HEK293 (cell line): Measurements from ENCODE around the gene ABR.

ENCODE experiments used
- CTCF ChIA-PET: fragments of 350-600 bp; formaldehyde crosslinking; extraction: SDS; loops from one replicate; lab custom pipeline; 2021; ENCODE audit warnings: antibody characterized with exemption; lab: Yijun Ruan, JAX
- POLR2A ChIA-PET: fragments of 300-600 bp; formaldehyde crosslinking; extraction: SDS; loops from one replicate; lab custom pipeline; 2020; ENCODE audit warnings: antibody characterized with exemption, inconsistent platforms; lab: Yijun Ruan, JAX
- H3K27ac ChIP-seq: fragments of 200-500 bp; sonication (Bioruptor generic); 2 replicates; pipeline ENCODE4 v1.5.1; 2014; ENCODE audit warnings: low read depth, low read length, control low read depth, inconsistent platforms; ENCODE audit errors: extremely low read depth
- H3K36me3 ChIP-seq, 2 experiments: fragments of 200-500 bp in 1 of 2; sonication (Bioruptor generic) in 1 of 2; 1 replicate in 1 of 2; 2 replicates in 1 of 2; pipeline ENCODE4 v1.5.1; 2014 to 2017; ENCODE audit warnings: inconsistent platforms in 2 of 2, low read length in 2 of 2; ENCODE audit not compliant: control insufficient read depth in 2 of 2, insufficient read depth in 1 of 2
- H3K4me1 ChIP-seq: fragments of 200-500 bp; sonication (Bioruptor generic); 2 replicates; pipeline ENCODE4 v1.5.1; 2014; ENCODE audit warnings: mild to moderate bottlenecking, low read length, inconsistent platforms; ENCODE audit not compliant: control insufficient read depth, insufficient read depth
- H3K4me3 ChIP-seq: 2 replicates; pipeline ENCODE4 v1.5.1; 2011; ENCODE audit warnings: low read depth, mild to moderate bottlenecking, control low read depth, low read length, moderate library complexity
- H3K9me3 ChIP-seq: fragments of 200-500 bp; sonication (Bioruptor generic); 2 replicates; pipeline ENCODE4 v1.5.1; 2014; ENCODE audit warnings: low read depth, low read length, inconsistent platforms; ENCODE audit not compliant: control insufficient read depth, insufficient read depth
- GLI4 ChIP-seq: fragments of 450-650 bp; formaldehyde crosslinking; IDR thresholded peaks from 2 replicates; pipeline ENCODE4 v1.5.1; 2016; ENCODE audit warnings: missing biosample characterization, missing genetic modification characterization
- GLIS1 ChIP-seq: fragments of 450-650 bp; formaldehyde crosslinking; IDR thresholded peaks from 2 replicates; pipeline ENCODE4 v1.5.1; 2016; ENCODE audit warnings: missing biosample characterization, missing genetic modification characterization
- HOXC10 ChIP-seq: sonication (generic); formaldehyde crosslinking; IDR thresholded peaks from 2 replicates; pipeline ENCODE4 v1.8.1; 2023; ENCODE audit warnings: mild to moderate bottlenecking, missing genetic modification reagents
- SCRT1 ChIP-seq: fragments of 450-650 bp; formaldehyde crosslinking; IDR thresholded peaks from 2 replicates; pipeline ENCODE4 v1.5.1; 2016; ENCODE audit warnings: missing biosample characterization, missing genetic modification characterization, borderline replicate concordance
- SP3 ChIP-seq: fragments of 450-650 bp; formaldehyde crosslinking; IDR thresholded peaks from 2 replicates; pipeline ENCODE4 v1.5.1; 2016; ENCODE audit warnings: missing biosample characterization, missing genetic modification characterization
- ZFP3 ChIP-seq: fragments of 450-650 bp; formaldehyde crosslinking; IDR thresholded peaks from 2 replicates; pipeline ENCODE4 v1.5.1; 2016; ENCODE audit warnings: low read depth, missing biosample characterization, missing genetic modification characterization
- ZIC2 ChIP-seq: fragments of 450-650 bp; formaldehyde crosslinking; IDR thresholded peaks from 2 replicates; pipeline ENCODE4 v1.5.1; 2016; ENCODE audit warnings: missing biosample characterization, missing genetic modification characterization
- ZNF138 ChIP-seq: fragments of 450-650 bp; formaldehyde crosslinking; IDR thresholded peaks from 2 replicates; pipeline ENCODE4 v1.5.1; 2016; ENCODE audit warnings: missing biosample characterization, missing genetic modification characterization, borderline replicate concordance
- ZNF157 ChIP-seq: fragments of 450-650 bp; formaldehyde crosslinking; IDR thresholded peaks from 2 replicates; pipeline ENCODE4 v1.5.1; 2016; ENCODE audit warnings: missing biosample characterization, missing genetic modification characterization
- ZNF23 ChIP-seq: fragments of 450-650 bp; formaldehyde crosslinking; IDR thresholded peaks from 2 replicates; pipeline ENCODE4 v1.5.1; 2016; ENCODE audit warnings: missing biosample characterization, missing genetic modification characterization, borderline replicate concordance
- ZNF341 ChIP-seq: fragments of 450-650 bp; formaldehyde crosslinking; IDR thresholded peaks from 2 replicates; pipeline ENCODE4; 2016; ENCODE audit warnings: low read depth, missing biosample characterization, missing genetic modification characterization
- ZNF37A ChIP-seq: fragments of 450-650 bp; IDR thresholded peaks from 2 replicates; pipeline ENCODE4 v1.5.1; 2018; ENCODE audit warnings: missing biosample characterization, missing genetic modification characterization
- ZNF416 ChIP-seq: fragments of 450-650 bp; formaldehyde crosslinking; IDR thresholded peaks from 2 replicates; pipeline ENCODE4 v1.5.1; 2016; ENCODE audit warnings: missing biosample characterization, missing genetic modification characterization
- ZNF423 ChIP-seq: fragments of 450-650 bp; formaldehyde crosslinking; IDR thresholded peaks from 2 replicates; pipeline ENCODE4 v1.5.1; 2016; ENCODE audit warnings: missing biosample characterization, missing genetic modification characterization
- ZNF473 ChIP-seq: fragments of 450-650 bp; formaldehyde crosslinking; IDR thresholded peaks from 2 replicates; pipeline ENCODE4 v1.5.1; 2017; ENCODE audit warnings: missing biosample characterization, missing genetic modification characterization
- ZNF585B ChIP-seq: fragments of 450-650 bp; formaldehyde crosslinking; IDR thresholded peaks from 2 replicates; pipeline ENCODE4 v1.5.1; 2016; ENCODE audit warnings: missing biosample characterization, missing genetic modification characterization
- ZNF747 ChIP-seq: fragments of 450-650 bp; formaldehyde crosslinking; IDR thresholded peaks from 2 replicates; pipeline ENCODE4 v1.5.1; 2016; ENCODE audit warnings: missing biosample characterization, missing genetic modification characterization
- ZNF785 ChIP-seq: fragments of 450-650 bp; formaldehyde crosslinking; IDR thresholded peaks from 2 replicates; pipeline ENCODE4 v1.5.1; 2016; ENCODE audit warnings: missing biosample characterization, missing genetic modification characterization
- TF ChIP-seq, protein P1 (sequence below): fragments of 450-650 bp; formaldehyde crosslinking; IDR thresholded peaks from 2 replicates; pipeline ENCODE4 v1.5.1; 2017; ENCODE audit warnings: missing biosample characterization, missing genetic modification characterization
- TF ChIP-seq, protein P2 (sequence below): fragments of 450-650 bp; formaldehyde crosslinking; IDR thresholded peaks from 2 replicates; pipeline ENCODE4 v1.5.1; 2016; ENCODE audit warnings: missing biosample characterization, missing genetic modification characterization
- TF ChIP-seq, protein P3 (sequence below): fragments of 450-650 bp; formaldehyde crosslinking; IDR thresholded peaks from 2 replicates; pipeline ENCODE4 v1.5.1; 2017; ENCODE audit warnings: missing biosample characterization, mild to moderate bottlenecking, missing genetic modification characterization, moderate library complexity
- TF ChIP-seq, protein P4 (sequence below): fragments of 450-650 bp; formaldehyde crosslinking; IDR thresholded peaks from 2 replicates; pipeline ENCODE4 v1.5.1; 2016; ENCODE audit warnings: missing biosample characterization, missing genetic modification characterization, low read depth
- TF ChIP-seq, protein P5 (sequence below): fragments of 450-650 bp; IDR thresholded peaks from 2 replicates; pipeline ENCODE4 v1.5.1; 2018; ENCODE audit warnings: missing biosample characterization, missing genetic modification characterization
- TF ChIP-seq, protein P6 (sequence below): fragments of 450-650 bp; formaldehyde crosslinking; IDR thresholded peaks from 2 replicates; pipeline ENCODE4 v1.5.1; 2016; ENCODE audit warnings: missing biosample characterization, missing genetic modification characterization

Gene ABR

DNA sequence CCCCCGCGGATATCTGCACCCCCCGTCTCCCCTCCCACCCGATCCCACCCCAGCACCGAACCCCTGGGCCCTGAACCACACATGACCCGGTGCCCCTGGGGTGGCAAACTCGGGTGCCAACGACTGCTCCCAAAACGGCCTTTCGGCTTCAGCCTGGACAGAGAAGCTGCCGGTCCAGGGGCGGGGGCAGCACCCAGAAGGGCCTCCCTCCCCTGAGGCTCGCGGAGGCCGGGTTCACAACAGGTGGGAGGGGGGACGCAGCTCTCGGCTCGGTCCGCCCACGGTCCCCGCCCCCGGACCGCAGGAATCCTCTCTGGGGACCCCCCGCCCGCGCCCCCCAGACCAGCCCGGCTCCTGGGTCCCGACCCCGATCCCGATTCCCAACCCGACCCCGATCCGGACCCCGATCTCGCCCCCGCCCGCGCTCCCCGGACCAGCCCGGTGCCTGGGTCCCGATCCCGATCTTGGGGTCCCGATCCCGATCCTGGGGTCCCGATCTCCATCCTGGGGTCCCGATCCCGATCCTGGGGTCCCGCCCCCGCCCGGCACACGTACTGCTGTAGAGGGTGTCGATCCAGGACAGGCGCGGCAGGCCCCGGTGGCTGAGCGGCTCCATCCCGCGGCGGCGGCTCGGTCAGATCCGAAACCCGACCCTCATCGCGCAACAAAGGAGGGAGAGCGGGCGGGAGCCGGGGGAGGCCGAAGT, 516 bp downstream of the ABR start:
- Histone ChIP-seq H3K9me3 (no peaks in the 10 kb centered on the region), H3K27ac (no peak overlapping the region), H3K4me3 (peak overlapping the region; percentile 72), H3K36me3 (peaks cover 0 to 7% of the 10 kb centered on the region in 2 experiments; a peak in 1 of 3 replicates), H3K4me1 (peaks cover 16% of the 10 kb centered on the region)
- ChIA-PET CTCF (interaction anchor here (1.2 to 1.9 kb wide), 2 partner anchors 8 to 57 kb away, joined by 7 to 8 read pairs; no protein-coding TSS in a partner anchor), POLR2A (interaction anchor here (1.7 kb wide), 1 partner anchor 64 kb away, joined by 5 read pairs; no protein-coding TSS in a partner anchor)
- 0 out of 2 replicates have a peak, but pooled peaks have one; percentile 44 for TF ChIP-seq SP3
- TF ChIP-seq ZNF157 (tag by site-specific recombination): no peak
- TF ChIP-seq, protein P1, sequence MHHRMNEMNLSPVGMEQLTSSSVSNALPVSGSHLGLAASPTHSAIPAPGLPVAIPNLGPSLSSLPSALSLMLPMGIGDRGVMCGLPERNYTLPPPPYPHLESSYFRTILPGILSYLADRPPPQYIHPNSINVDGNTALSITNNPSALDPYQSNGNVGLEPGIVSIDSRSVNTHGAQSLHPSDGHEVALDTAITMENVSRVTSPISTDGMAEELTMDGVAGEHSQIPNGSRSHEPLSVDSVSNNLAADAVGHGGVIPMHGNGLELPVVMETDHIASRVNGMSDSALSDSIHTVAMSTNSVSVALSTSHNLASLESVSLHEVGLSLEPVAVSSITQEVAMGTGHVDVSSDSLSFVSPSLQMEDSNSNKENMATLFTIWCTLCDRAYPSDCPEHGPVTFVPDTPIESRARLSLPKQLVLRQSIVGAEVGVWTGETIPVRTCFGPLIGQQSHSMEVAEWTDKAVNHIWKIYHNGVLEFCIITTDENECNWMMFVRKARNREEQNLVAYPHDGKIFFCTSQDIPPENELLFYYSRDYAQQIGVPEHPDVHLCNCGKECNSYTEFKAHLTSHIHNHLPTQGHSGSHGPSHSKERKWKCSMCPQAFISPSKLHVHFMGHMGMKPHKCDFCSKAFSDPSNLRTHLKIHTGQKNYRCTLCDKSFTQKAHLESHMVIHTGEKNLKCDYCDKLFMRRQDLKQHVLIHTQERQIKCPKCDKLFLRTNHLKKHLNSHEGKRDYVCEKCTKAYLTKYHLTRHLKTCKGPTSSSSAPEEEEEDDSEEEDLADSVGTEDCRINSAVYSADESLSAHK: no peak
- no peak for TF ChIP-seq ZNF585B (tag by site-specific recombination)
- no peak for TF ChIP-seq ZNF416 (tag by site-specific recombination)
- peak; percentile 57; the same call in 1 of the 2 replicates for TF ChIP-seq SCRT1 (tag by site-specific recombination)
- TF ChIP-seq ZNF473 (tag by site-specific recombination): no peak
- no peak for TF ChIP-seq ZNF785 (tag by site-specific recombination)
- TF ChIP-seq ZIC2 (tag by site-specific recombination): 0 out of 2 replicates have a peak, but pooled peaks have one; percentile 31
- TF ChIP-seq, protein P2, sequence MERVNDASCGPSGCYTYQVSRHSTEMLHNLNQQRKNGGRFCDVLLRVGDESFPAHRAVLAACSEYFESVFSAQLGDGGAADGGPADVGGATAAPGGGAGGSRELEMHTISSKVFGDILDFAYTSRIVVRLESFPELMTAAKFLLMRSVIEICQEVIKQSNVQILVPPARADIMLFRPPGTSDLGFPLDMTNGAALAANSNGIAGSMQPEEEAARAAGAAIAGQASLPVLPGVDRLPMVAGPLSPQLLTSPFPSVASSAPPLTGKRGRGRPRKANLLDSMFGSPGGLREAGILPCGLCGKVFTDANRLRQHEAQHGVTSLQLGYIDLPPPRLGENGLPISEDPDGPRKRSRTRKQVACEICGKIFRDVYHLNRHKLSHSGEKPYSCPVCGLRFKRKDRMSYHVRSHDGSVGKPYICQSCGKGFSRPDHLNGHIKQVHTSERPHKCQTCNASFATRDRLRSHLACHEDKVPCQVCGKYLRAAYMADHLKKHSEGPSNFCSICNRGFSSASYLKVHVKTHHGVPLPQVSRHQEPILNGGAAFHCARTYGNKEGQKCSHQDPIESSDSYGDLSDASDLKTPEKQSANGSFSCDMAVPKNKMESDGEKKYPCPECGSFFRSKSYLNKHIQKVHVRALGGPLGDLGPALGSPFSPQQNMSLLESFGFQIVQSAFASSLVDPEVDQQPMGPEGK (tag by site-specific recombination): peak; percentile 52; the same call in 1 of the 2 replicates
- no peak for TF ChIP-seq ZNF37A
- TF ChIP-seq ZNF747 (tag by site-specific recombination): no peak
- TF ChIP-seq ZNF341 (tag by site-specific recombination): no peak
- TF ChIP-seq GLIS1: 0 out of 2 replicates have a peak, but pooled peaks have one; percentile 2
- TF ChIP-seq, protein P3, sequence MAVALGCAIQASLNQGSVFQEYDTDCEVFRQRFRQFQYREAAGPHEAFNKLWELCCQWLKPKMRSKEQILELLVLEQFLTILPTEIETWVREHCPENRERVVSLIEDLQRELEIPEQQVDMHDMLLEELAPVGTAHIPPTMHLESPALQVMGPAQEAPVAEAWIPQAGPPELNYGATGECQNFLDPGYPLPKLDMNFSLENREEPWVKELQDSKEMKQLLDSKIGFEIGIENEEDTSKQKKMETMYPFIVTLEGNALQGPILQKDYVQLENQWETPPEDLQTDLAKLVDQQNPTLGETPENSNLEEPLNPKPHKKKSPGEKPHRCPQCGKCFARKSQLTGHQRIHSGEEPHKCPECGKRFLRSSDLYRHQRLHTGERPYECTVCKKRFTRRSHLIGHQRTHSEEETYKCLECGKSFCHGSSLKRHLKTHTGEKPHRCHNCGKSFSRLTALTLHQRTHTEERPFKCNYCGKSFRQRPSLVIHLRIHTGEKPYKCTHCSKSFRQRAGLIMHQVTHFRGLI (tag by site-specific recombination): no peak
- TF ChIP-seq ZNF423: peak; percentile 50
- no peak for TF ChIP-seq ZNF23 (tag by site-specific recombination)
- no peak for TF ChIP-seq HOXC10
- TF ChIP-seq, protein P4, sequence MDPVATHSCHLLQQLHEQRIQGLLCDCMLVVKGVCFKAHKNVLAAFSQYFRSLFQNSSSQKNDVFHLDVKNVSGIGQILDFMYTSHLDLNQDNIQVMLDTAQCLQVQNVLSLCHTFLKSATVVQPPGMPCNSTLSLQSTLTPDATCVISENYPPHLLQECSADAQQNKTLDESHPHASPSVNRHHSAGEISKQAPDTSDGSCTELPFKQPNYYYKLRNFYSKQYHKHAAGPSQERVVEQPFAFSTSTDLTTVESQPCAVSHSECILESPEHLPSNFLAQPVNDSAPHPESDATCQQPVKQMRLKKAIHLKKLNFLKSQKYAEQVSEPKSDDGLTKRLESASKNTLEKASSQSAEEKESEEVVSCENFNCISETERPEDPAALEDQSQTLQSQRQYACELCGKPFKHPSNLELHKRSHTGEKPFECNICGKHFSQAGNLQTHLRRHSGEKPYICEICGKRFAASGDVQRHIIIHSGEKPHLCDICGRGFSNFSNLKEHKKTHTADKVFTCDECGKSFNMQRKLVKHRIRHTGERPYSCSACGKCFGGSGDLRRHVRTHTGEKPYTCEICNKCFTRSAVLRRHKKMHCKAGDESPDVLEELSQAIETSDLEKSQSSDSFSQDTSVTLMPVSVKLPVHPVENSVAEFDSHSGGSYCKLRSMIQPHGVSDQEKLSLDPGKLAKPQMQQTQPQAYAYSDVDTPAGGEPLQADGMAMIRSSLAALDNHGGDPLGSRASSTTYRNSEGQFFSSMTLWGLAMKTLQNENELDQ (tag by site-specific recombination): no peak
- no peak for TF ChIP-seq GLI4
- no peak for TF ChIP-seq ZNF138
- TF ChIP-seq ZFP3: no peak
- TF ChIP-seq, protein P5, sequence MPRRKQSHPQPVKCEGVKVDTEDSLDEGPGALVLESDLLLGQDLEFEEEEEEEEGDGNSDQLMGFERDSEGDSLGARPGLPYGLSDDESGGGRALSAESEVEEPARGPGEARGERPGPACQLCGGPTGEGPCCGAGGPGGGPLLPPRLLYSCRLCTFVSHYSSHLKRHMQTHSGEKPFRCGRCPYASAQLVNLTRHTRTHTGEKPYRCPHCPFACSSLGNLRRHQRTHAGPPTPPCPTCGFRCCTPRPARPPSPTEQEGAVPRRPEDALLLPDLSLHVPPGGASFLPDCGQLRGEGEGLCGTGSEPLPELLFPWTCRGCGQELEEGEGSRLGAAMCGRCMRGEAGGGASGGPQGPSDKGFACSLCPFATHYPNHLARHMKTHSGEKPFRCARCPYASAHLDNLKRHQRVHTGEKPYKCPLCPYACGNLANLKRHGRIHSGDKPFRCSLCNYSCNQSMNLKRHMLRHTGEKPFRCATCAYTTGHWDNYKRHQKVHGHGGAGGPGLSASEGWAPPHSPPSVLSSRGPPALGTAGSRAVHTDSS (tag by site-specific recombination): no peak
- TF ChIP-seq, protein P6, sequence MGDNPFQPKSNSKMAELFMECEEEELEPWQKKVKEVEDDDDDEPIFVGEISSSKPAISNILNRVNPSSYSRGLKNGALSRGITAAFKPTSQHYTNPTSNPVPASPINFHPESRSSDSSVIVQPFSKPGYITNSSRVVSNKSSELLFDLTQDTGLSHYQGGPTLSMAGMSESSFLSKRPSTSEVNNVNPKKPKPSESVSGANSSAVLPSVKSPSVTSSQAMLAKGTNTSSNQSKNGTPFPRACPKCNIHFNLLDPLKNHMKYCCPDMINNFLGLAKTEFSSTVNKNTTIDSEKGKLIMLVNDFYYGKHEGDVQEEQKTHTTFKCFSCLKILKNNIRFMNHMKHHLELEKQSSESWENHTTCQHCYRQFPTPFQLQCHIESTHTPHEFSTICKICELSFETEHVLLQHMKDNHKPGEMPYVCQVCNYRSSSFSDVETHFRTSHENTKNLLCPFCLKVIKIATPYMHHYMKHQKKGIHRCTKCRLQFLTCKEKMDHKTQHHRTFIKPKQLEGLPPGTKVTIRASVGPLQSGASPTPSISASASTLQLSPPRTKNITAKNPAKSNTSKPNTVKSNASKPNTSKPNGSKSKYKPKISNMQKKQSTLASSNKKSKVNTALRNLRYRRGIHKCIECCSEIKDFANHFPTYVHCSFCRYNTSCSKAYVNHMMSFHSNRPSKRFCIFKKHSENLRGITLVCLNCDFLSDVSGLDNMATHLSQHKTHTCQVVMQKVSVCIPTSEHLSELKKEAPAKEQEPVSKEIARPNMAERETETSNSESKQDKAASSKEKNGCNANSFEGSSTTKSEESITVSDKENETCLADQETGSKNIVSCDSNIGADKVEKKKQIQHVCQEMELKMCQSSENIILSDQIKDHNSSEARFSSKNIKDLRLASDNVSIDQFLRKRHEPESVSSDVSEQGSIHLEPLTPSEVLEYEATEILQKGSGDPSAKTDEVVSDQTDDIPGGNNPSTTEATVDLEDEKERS (tag by site-specific recombination): no peak
